ENCODE data around the gene LMF2.

LMF2 gene

GRCh38 chr22:50481440-50482106 lies 25.9 kb downstream of the LMF2 start, which contains the start of gene ADM2:
Gene ADM2 (plus strand): TSS chr22:50481543. CDS start chr22:50481848, 305 bp downstream.
- peak; percentile 49 for DNase-seq (ENCODE audit: low read depth)

- no peak for DNase-seq (ENCODE audit: low read depth)
These were observed 26.5 kb downstream of the LMF2 start for GRCh38 chr22:50481045-50481439.

- no peak for DNase-seq (ENCODE audit: low read depth)
These were observed 27.8 kb downstream of the LMF2 start for GRCh38 chr22:50479721-50480120.

- no peak for DNase-seq (ENCODE audit: low read depth)
These were observed 29.6 kb downstream of the LMF2 start for GRCh38 chr22:50477923-50478322.

- DNase-seq (ENCODE audit: low read depth), result no peak
These were observed 30.6 kb downstream of the LMF2 start for GRCh38 chr22:50476868-50477267.

- no peak for DNase-seq (ENCODE audit: low read depth)
These were observed 31.9 kb downstream of the LMF2 start for GRCh38 chr22:50475652-50476002.

- DNase-seq (ENCODE audit: low read depth), result peak; percentile 89
These were observed 32.5 kb downstream of the LMF2 start, which contains the start of gene SBF1 for GRCh38 chr22:50474710-50475651. Gene SBF1 (minus strand): TSS chr22:50475035. CDS start chr22:50474840, 195 bp downstream.

GRCh38 chr22:50473855-50474671 lies 33.4 kb downstream of the LMF2 start:
- DNase-seq (ENCODE audit: low read depth), result peak; percentile 59

- DNase-seq (ENCODE audit: low read depth), result no peak
These were observed 34.4 kb downstream of the LMF2 start for GRCh38 chr22:50473088-50473487.

- DNase-seq (ENCODE audit: low read depth), result no peak
These were observed 35.5 kb downstream of the LMF2 start for GRCh38 chr22:50471962-50472361.

- DNase-seq (ENCODE audit: low read depth), result no peak
These were observed 36.2 kb downstream of the LMF2 start for GRCh38 chr22:50471197-50471847.

GRCh38 chr22:50470491-50470890 lies 37.0 kb downstream of the LMF2 start:
- DNase-seq (ENCODE audit: low read depth), result no peak

- peak; percentile 55 for DNase-seq (ENCODE audit: low read depth)
These were observed 37.9 kb downstream of the LMF2 start for GRCh38 chr22:50469377-50470305.

- DNase-seq (ENCODE audit: low read depth), result no peak
These were observed 38.9 kb downstream of the LMF2 start for GRCh38 chr22:50468626-50469025.

- DNase-seq (ENCODE audit: low read depth), result no peak
These were observed 39.6 kb downstream of the LMF2 start for GRCh38 chr22:50467773-50468440.

GRCh38 chr22:50467341-50467740 lies 40.2 kb downstream of the LMF2 start:
- DNase-seq (ENCODE audit: low read depth), result no peak

GRCh38 chr22:50465066-50465930 lies 42.2 kb downstream of the LMF2 start:
- DNase-seq (ENCODE audit: low read depth), result no peak

GRCh38 chr22:50464451-50464850 lies 43.1 kb downstream of the LMF2 start:
- no peak for DNase-seq (ENCODE audit: low read depth)

Data from EH (cell line).